DMS53 (cell line): ENCODE data around the gene UBR1.
"Not testable (repeated sequence)": the region's sequence is repeated elsewhere in the genome, so short reads cannot be mapped to it uniquely, and the experiment has no call there.

Source experiments
- DNase-seq: peaks from one replicate; lab custom pipeline; 2025; lab: John Stamatoyannopoulos, UW

The UBR1 gene

GRCh38 chr15:42973114-42973513, 132.7 kb downstream of the UBR1 start:
- no peak for DNase-seq

GRCh38 chr15:42971830-42972229, 134.0 kb downstream of the UBR1 start:
- no peak for DNase-seq

- no peak for DNase-seq
Observed at GRCh38 chr15:42964476-42964875, 141.4 kb downstream of the UBR1 start.

GRCh38 chr15:42955518-42955917, 150.3 kb downstream of the UBR1 start:
- DNase-seq, result no peak

GRCh38 chr15:42954291-42954690, 151.5 kb downstream of the UBR1 start:
- DNase-seq, result no peak

GRCh38 chr15:42948898-42949297, 156.9 kb downstream of the UBR1 start:
- not testable (repeated sequence) for DNase-seq

GRCh38 chr15:42940527-42940926, 165.3 kb downstream of the UBR1 start:
- DNase-seq, result no peak

GRCh38 chr15:42939841-42940240, 166.0 kb downstream of the UBR1 start:
- DNase-seq, result no peak

GRCh38 chr15:42937143-42937542, 168.7 kb downstream of the UBR1 start:
- no peak for DNase-seq

- DNase-seq, result no peak
Observed at GRCh38 chr15:42933886-42934667, 171.8 kb downstream of the UBR1 start.

GRCh38 chr15:42932833-42933515, 172.9 kb downstream of the UBR1 start:
- no peak for DNase-seq

- DNase-seq, result no peak
Observed at GRCh38 chr15:42931702-42932486, 173.9 kb downstream of the UBR1 start.

GRCh38 chr15:42929306-42929848, 176.5 kb downstream of the UBR1 start:
- DNase-seq, result no peak

- peak; percentile 36 for DNase-seq
Observed at GRCh38 chr15:42921342-42921731, 184.5 kb downstream of the UBR1 start.

GRCh38 chr15:42920519-42921341, 185.1 kb downstream of the UBR1 start, which contains the start of gene TTBK2:
Gene TTBK2, minus strand, starts transcription at chr15:42920778. Its CDS starts 42,161 bp downstream, at chr15:42878617.
- DNase-seq, result peak; percentile 98

- DNase-seq, result peak; percentile 50
Observed at GRCh38 chr15:42919799-42920518, 185.9 kb downstream of the UBR1 start.

GRCh38 chr15:42919308-42919707, 186.5 kb downstream of the UBR1 start:
- DNase-seq, result no peak

- no peak for DNase-seq
Observed at GRCh38 chr15:42918047-42918446, 187.8 kb downstream of the UBR1 start.

- DNase-seq, result no peak
Observed at GRCh38 chr15:42915654-42916315, 190.1 kb downstream of the UBR1 start.
